GM12891 (cell line): Measurements from ENCODE around the gene TMEM186.

Experiments
- PAX5 ChIP-seq: IDR thresholded peaks from 2 replicates; pipeline ENCODE4 v1.6.1; 2011; ENCODE audit warnings: low read length, moderate library complexity, mild to moderate bottlenecking; ENCODE audit not compliant: insufficient read depth, severe bottlenecking
- POLR2A ChIP-seq: IDR thresholded peaks from 2 replicates; pipeline ENCODE4 v1.6.1; 2011; ENCODE audit warnings: low read depth, low read length, control low read depth
- POLR2AphosphoS5 ChIP-seq: IDR thresholded peaks from 2 replicates; pipeline ENCODE4 v1.6.1; 2011; ENCODE audit warnings: low read depth, low read length, control low read depth
- POU2F2 ChIP-seq: IDR thresholded peaks from 2 replicates; pipeline ENCODE4 v1.6.1; 2011; ENCODE audit warnings: low read depth, mild to moderate bottlenecking, control low read depth, low read length, moderate library complexity
- TAF1 ChIP-seq: IDR thresholded peaks from 2 replicates; pipeline ENCODE4 v1.6.1; 2011; ENCODE audit warnings: low read depth, low read length, control low read depth

GRCh38 chr16:8818504-8819270 is 21.2 kb upstream of the TMEM186 start:
- TF ChIP-seq POLR2A (peak; percentile 43), POLR2AphosphoS5 (no peak), TAF1 (no peak), POU2F2 (peak; percentile 72; the same call in 1 of the 2 replicates), PAX5 (no peak)
